Endothelial cell of hepatic sinusoid (primary cell): Measurements from ENCODE around the gene PLCG2.
"Not testable (repeated sequence)": the region's sequence is repeated elsewhere in the genome, so short reads cannot be mapped to it uniquely, and the experiment has no call there.

Experiments
- in situ Hi-C: cut with HindIII; loops from 2 replicates; pipeline ENCODE4 v1.10.0; 2017; ENCODE audit warnings: low sequenced_read_pairs

The PLCG2 gene

DNA sequence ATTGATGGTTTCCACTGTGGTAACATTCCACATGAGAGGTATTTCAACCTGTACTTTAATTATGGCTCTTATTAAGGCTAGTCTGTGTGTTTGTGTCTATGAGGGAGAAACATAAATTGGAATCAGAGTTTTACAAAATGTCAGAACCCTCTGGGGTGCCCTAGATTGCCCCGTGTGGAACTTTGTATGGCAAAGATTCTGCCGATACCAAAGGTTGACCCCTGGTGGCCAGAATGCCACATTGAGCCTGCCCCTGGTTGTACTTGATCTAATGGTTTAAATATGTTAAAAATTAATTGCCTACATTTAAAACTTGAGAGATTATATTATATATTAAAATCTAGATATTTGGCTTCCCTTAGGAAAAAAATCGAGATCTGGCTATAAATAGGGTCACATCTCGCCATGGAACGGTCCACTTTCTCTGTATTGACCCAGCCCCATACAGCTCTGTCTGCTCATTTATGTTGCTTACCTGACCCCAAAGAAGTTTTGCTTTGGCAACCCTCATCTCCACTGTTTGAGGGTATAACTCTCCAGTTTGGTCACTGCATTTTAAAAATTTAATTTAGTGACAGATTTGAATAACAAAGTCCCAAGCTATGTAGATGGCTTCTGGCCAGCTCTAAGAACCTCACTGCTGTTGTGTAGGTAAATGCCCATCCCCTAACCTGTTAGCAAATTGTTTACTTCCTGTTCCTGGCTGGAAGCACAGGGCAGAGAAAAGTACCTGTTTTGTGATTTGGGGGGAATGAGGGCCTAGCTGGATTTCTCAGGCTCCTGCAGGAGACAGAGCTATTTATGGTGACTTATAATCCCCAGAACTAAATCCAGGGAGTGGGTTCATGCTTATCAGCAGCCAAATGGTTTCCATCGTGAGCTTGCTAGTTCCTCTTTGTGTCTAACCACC, 95.0 kb downstream of the PLCG2 start:
- in situ Hi-C loops = no loop called here

DNA sequence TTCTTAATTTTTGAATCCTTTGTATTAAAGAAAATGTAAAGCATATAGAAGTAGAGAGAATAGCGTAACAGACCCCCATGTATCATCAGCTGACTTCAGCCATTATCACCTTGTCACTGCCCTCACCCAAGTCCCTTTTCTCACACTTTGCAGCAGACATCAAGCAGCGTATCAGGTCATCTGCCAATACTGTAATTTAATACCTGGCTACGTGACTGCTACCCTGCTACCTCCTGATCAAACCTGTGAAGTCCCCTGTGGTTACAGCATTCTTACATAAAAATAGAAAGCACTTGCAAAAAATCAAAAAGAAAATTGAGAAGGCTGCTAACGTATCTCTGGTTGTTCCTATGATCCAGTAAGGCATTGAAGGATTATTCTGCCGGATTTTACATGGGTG, 96.4 kb downstream of the PLCG2 start:
- in situ Hi-C loops = no loop called here

DNA sequence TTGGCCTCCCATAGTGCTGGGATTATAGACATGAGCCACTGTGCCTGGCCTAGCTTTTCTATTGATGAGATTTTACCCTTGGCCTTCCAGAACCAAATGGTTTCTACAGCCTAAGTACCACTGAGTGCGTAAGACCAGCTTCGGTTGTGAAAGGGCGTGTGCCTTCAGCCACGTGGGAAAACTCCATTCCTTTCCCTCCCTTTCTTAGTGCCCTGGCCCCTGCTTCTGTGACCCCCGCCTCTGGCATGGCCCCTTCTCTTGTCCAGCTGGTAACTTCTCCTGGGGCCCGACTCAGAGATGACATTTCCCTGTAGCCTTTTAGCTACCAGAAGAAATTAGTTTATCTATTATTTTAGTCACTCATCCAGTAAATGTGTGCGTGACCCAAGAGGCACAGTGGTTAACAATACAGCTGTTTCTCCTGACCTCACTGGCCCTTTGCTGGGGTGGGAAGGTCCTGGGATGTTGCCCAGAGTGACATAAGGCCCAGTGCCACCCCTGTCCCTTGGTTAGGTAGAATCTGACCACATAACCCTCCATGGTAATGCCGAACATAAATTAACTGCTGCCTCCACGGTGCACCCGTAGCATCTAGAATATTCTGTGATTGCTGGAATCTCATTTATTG, 97.3 kb downstream of the PLCG2 start:
- in situ Hi-C loops = no loop called here

DNA sequence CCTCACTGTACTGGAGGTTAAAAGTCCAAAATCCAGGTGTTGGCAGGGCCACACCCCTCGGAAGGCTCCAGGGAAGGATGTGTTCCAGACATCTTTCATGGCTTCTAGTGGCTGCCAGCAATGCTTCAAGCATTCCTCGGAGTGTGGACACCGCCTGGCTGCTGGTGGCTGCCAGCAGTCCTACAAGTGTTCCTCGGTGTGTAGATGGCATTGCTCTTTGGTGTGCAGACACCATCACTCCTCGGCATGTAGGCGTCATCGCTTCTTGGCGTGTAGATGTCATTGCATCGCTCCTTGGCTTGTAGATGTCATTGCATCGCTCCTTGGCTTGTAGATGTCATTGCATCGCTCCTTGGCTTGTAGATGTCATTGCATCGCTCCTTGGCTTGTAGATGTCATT, 98.4 kb downstream of the PLCG2 start:
- in situ Hi-C loops = not testable (repeated sequence)

DNA sequence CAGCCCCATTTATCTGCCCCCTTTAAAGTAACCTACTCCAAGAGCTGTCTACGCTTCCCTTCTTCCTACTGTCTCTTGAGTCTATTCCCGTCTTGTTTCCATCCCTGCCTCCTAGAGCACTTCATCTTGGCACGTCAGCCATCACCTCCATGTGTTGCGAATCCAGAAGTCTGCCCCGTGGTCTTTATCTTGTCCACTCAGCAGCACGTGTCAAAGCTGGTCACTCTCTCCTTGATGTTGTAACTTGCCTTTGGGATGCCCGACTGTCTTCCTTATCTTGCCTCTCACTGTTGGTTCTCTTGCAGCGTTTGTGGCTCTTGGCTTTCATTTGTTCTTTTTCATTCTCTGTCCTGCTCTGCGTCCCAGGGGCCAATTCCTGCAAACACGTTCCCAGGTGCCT, 99.4 kb downstream of the PLCG2 start:
- in situ Hi-C loops = no loop called here

DNA sequence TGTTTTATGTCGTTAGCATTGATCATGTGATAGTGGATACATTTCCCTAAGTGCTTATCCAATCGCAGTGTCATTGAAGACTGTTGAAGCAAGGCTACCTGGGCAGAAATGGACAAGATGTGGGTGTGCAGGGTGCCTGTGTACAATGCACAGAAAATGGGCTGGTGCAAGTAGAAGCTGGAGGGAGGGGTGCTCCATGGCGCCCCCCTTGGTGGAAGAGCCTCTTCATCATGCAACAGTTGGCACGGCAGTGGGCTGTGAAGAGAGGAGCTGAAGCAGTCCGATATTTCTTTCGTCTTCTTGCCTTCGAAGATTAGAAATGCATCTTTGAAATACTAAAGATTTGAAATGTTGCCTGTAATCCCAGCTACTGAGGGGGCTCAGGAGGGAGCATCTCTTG, 100.5 kb downstream of the PLCG2 start:
- in situ Hi-C loops = no loop called here

DNA sequence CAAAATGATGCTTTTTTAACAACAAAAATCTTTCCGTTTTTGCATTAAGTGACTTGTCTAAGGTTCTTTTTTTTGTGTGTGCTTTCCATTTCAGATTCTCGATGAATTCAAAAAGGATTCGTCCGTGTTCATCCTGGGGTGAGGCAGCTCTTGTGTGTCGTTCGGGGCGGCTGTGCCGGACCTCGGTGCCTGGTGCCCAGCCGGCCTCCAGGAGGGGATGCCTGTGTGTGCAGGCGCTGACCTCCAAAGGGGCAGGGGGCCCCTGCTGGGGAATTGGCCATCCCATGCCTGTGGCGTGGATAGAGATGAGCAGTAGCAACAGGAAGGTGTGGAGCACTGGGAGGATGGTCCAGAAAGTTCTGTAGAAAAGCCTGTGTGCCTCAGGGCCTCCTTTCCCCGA, 101.7 kb downstream of the PLCG2 start:
- in situ Hi-C loops = no loop called here

DNA sequence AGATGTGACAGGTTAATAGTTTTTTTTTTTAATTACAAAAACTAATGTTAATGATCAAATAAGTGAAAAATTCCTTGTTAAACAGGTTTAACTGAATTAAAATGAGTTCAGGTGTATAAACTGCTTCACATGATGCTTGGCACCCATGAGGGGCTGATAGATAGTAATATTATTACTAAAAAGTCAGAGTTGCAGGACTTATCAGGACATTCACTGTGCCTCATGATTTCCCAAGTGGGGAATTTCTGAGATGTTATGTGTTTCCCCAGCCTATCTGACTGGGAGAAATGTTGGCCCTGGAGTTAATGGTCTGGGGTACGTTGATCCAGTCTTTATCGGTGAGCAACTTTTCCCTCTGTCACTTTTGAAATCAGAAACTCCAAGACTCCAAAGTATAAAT, 102.1 kb downstream of the PLCG2 start:
- in situ Hi-C loops = no loop called here

DNA sequence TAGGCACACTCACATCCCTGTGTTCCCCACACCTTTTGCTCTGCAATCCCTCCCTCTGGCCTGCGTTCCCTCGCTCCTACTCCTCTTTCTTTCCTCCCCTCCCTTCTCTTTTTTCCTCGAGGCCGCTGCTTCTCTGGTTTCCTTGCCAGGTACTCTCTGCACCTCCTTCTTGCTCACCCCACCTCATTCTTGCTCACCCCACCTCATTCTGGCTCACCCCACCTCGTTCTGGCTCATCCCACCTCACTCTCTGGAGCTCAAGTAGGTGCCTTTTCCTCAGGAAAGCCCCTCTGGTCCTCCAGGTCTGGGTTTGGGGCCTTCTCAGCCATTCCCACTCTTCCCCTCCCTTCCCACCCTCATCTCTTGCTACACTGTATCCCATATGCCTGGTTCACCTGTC, 103.5 kb downstream of the PLCG2 start:
- in situ Hi-C loops = no loop called here

DNA sequence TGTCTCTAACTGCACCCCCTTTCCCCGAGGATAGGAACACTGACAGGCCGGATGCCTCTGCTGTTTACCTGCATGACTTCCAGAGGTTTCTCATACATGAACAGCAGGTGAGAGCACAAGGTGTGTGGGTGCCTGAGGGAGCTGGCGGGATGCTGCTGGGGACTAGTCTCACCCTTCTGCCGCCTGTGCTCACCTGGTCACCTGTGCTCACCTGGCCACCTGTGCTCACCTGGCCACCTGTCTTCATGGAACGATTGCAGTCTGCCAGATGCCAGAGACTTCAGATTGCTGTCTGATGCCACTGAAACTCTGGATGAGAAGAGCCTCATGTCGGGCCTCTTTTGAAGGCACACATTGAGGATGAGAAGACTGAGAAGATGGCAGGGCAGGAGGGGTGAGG, 104.1 kb downstream of the PLCG2 start:
- in situ Hi-C loops = no loop called here

DNA sequence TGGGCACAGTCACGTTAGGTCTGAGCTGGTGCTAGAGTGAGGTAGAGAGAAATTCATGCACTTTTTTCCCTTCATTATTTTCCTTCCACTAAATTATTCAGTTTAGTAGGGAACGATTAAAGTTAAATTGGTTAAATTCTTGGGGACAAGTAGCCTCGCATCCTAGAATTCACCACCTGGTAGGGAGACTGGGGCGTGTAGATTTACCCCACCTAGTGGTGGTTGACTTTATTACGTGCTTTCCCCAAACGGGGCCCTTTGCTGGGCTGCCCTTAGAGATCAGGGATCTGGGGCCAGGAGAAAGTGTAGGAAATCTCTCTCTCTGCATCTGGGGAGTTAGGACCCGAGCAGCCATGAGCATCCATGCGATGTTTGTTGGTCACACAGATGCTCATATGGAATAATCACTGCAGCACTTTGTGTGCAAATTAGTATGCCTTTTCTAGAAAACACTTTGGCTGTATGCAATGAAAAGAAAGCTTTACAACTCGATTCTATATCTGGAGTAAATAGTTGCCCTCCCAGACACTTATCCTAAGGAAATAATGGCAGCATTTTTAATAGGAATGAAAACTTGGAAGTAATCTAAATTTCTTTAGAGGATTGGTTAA, 107.0 kb downstream of the PLCG2 start:
- in situ Hi-C loops = no loop called here

DNA sequence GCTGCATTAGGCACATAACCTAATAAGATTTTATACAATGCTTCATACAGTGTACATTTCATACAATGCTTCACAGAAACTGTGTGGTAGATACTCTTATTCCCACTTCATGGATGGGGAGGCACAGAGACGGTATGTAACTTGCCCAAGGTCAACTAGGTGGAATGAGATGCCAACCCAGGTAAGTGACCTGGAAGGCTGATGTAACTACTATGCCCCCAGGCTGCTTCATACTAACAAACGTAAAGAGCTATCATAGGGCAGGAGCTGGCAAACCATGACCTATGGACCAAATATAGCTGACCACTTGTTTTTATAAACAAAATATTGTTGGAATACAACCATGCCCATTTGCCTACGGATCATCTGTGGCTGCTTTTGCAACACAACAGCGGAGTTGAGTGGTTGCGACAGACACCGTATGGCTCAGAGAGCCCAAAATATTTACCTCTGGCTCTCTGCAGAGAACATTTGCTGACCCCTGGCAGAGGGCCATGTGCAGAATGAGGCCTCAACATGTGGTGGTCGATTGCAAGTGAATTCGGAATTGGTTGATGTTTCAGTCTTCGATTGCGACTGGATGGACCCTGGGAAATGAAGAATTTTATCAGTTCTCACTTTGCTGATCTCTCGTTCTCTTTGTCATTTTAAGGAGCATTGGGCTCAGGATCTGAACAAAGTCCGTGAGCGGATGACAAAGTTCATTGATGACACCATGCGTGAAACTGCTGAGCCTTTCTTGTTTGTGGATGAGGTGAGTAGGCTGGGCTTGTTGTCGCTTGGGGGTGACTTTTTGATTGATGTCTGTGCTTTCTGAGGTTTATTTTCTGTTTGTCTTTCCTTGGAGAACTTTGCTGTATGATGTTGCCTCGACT, 109.7 kb downstream of the PLCG2 start:
- in situ Hi-C loops = no loop called here

DNA sequence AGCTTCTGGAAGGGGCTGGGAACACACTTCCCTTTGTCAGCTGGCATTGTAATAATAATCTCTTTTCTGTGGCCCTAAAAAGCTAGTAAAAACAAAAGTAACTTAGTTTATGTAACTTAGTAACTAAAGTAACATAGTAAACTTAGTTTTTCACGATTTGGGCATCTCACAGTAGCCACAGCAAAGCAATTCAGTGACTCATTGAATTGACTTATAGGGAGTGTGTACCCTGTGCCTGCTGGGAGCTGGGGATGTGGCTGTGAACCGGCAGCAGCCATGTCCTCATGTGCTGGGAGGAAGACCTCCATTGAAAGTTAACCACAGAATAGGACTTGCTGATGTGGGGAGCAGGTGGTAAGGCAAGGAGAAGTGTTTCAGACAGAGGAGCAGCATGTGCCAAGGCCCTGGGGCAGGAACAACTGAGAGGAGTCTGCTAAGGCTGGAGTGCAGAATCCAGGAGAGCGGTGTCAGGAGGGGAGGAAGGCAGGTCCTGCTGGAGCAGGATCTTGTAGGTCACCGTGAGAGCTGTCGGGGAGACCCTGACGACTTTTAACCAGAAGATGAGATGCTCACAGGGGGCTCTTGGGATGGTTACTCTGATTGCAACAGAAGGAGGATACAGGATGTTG, 112.8 kb downstream of the PLCG2 start:
- in situ Hi-C loops = loop anchor here (5.0 to 10.0 kb wide), 3 partner anchors 40 to 343 kb away; no protein-coding TSS in a partner anchor

DNA sequence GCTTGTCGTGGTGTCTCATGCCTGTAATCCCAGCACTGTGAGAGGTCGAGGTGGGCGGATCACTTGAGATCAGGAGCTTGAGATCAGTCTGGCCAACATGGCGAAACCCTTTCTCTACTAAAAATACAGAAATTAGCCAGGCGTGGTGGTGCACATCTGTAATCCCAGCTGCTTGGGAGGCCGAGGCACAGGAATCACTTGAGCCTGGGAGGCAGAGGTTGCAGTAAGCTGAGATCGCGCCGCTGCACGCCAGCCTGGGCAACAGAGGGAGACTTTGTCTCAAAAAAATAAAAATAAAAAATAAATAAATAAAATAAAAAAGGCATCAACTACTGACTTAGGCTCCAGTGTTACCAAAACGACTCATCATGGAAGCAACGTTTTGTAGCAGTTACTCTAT, 115.5 kb downstream of the PLCG2 start:
- in situ Hi-C loops = loop anchor here (5.0 to 10.0 kb wide), 3 partner anchors 42 to 340 kb away; no protein-coding TSS in a partner anchor

DNA sequence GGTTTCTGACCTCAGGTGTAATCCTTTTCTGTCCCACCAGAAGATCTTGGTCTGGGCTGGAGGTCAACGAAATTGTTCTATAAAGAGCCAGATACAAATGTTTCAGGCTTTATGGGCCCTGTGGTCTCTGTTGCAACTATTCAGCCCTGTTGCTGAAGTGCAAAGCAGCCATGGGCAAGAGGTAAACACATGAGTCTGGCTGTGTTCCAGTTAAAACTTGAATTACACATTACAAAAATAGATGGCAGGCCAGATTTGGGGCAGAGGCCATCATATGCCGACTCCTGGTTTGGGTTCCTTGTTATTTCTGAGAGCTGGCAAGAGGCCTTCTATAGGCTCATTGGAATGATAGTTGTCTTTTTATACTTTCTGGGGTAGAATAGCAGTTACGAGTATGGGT, 117.8 kb downstream of the PLCG2 start:
- in situ Hi-C loops = loop anchor here (5.0 to 10.0 kb wide), 3 partner anchors 48 to 338 kb away; no protein-coding TSS in a partner anchor

DNA sequence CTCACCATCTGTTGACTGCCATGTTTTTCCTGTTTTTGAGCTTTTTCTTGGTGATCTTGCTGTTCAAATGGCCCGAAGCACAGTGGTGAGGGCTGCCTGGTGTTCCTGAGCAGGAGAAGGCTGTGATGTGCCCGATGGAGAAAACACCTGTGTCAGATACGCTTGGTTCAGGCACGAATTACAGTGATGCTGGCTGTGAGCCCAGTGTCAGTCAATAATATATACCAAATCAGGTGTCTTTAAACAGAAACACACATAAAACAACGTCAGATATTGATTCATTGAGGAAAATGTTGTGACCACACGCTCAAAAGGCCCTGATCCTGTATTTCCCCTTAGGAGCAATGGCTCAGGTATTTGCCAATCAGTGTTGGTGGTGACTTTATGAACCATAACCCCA, 120.5 kb downstream of the PLCG2 start:
- in situ Hi-C loops = loop anchor here (5.0 to 10.0 kb wide), 3 partner anchors 45 to 335 kb away; no protein-coding TSS in a partner anchor

DNA sequence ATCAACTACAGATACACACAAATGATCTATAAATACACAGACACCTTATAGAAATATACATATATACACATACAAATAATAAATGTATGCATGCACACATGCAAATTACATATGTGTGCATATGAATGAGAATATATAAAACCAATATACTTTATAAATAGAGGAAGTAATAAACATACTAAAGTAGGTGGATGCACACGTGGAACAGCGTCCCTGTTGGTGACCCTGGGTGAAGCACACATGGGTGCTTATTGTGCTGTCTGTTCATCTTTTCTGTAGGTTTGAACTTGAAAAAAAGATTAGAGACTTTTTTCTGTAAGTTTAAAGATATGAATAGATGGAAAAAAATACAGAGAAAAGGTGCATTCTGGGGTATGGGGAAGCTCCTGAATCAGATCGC, 120.9 kb downstream of the PLCG2 start:
- in situ Hi-C loops = no loop called here

DNA sequence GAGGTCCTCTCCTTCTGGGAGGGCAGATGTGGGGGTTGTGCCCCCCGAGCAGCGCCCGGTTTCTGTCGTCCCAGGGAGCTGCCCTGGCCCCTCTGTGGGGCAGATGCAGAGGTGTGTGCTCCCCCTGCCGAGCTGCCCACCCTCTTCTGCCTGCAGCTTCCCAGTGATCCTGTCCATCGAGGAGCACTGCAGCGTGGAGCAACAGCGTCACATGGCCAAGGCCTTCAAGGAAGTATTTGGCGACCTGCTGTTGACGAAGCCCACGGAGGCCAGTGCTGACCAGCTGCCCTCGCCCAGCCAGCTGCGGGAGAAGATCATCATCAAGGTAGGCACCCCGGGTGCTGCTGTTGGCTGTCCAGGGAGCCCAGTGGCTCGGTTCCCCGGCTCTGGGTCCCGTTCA, 121.4 kb downstream of the PLCG2 start:
- in situ Hi-C loops = no loop called here

DNA sequence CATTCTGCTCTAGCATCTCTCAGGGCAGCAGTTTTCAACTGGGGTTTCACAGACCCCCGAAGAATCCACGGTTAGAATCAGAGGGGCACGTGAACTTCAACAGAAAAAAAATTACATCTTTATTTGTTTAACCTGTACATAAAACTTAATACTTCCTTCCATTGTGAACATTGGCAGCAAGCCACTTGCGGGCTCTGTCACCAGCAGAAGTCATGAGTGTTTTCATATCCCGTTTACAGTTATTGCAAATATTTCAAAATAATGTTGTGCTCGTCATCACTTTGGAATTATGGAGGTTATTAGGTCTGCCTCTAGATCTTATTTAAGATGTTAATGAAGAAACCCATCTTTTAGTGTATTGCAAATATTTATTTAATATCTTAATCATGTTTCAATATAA, 122.4 kb downstream of the PLCG2 start:
- in situ Hi-C loops = no loop called here

DNA sequence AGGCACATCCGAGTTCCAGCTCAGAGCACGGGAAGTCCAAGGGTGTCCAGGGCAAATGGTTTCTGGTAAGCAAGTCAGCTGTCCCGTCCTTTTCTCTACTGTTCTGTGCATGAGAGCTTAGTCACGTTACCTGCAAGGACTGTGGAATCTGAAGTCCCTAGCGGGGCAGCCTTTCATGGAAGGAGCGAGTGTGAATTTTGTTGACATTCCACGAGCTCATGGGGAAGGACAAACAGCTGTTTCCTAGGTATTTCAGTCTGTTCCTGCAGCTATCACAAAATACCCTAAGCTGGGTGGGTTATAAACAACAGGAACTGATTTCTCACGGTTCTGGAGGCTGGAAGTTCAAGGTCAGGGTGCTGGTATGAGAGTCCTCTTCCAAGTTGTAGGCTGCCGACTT, 122.9 kb downstream of the PLCG2 start:
- in situ Hi-C loops = no loop called here
